MM.1S (cell line): Measurements from ENCODE around the gene MAG.
A peak's percentile ranks its signal among the peaks of the same experiment; 100 is the strongest.

Source experiments
- DNase-seq: peaks from one replicate; pipeline ENCODE4 v3.0.0-alpha.2; 2015
- H2AFZ ChIP-seq: fragments of 300-600 bp; sonication (generic); 2 replicates; pipeline ENCODE4 v1.6.0; 2016; ENCODE audit warnings: antibody characterized with exemption, low read length
- H3F3A ChIP-seq: fragments of 300-600 bp; sonication (generic); 2 replicates; pipeline ENCODE4 v1.6.1; 2016; ENCODE audit warnings: mild to moderate bottlenecking, antibody characterized with exemption, low read length, moderate library complexity, mixed read lengths; ENCODE audit not compliant: insufficient read depth
- H3K27ac ChIP-seq: fragments of 300-600 bp; sonication (generic); 2 replicates; pipeline ENCODE4 v1.5.1; 2016; ENCODE audit warnings: mild to moderate bottlenecking, low read length
- H3K27me3 ChIP-seq: fragments of 300-600 bp; sonication (generic); replicated peaks from 2 replicates; pipeline ENCODE4 v1.6.0; 2016; ENCODE audit warnings: low read length; ENCODE audit not compliant: insufficient read depth
- H3K36me3 ChIP-seq: fragments of 300-600 bp; sonication (generic); replicated peaks from 2 replicates; pipeline ENCODE4 v1.6.1; 2016; ENCODE audit warnings: mild to moderate bottlenecking, low read length, mixed read lengths; ENCODE audit not compliant: insufficient read depth
- H3K4me1 ChIP-seq: fragments of 300-600 bp; sonication (generic); 2 replicates; pipeline ENCODE4 v1.6.1; 2016; ENCODE audit warnings: low read length, mixed read lengths
- H3K4me2 ChIP-seq: fragments of 300-600 bp; sonication (generic); 2 replicates; pipeline ENCODE4 v1.6.0; 2016; ENCODE audit warnings: low read depth, low read length
- H3K4me3 ChIP-seq: fragments of 300-600 bp; sonication (generic); 2 replicates; pipeline ENCODE4 v1.5.1; 2016; ENCODE audit warnings: low read length, mixed read lengths
- H3K79me2 ChIP-seq: fragments of 300-600 bp; sonication (generic); 2 replicates; pipeline ENCODE4 v1.6.1; 2016; ENCODE audit warnings: mixed run types, low read length, mixed read lengths
- H3K9ac ChIP-seq: fragments of 300-600 bp; sonication (generic); 2 replicates; pipeline ENCODE4 v1.6.1; 2016; ENCODE audit warnings: low read length, mixed read lengths
- H3K9me2 ChIP-seq: fragments of 300-600 bp; sonication (generic); replicated peaks from 2 replicates; pipeline ENCODE4 v1.6.1; 2016; ENCODE audit warnings: mild to moderate bottlenecking, low read length, mixed read lengths; ENCODE audit not compliant: insufficient read depth
- H3K9me3 ChIP-seq: fragments of 300-600 bp; sonication (generic); replicated peaks from 2 replicates; pipeline ENCODE4 v1.6.1; 2016; ENCODE audit warnings: mild to moderate bottlenecking, low read length, mixed read lengths; ENCODE audit not compliant: insufficient read depth
- H4K20me1 ChIP-seq: fragments of 300-600 bp; sonication (generic); 2 replicates; pipeline ENCODE4 v1.6.1; 2016; ENCODE audit warnings: mild to moderate bottlenecking, low read length, moderate library complexity, mixed read lengths; ENCODE audit not compliant: insufficient read depth
- CTCF ChIP-seq: fragments of 300-600 bp; sonication (generic); IDR thresholded peaks from 2 replicates; pipeline ENCODE4 v1.5.1; 2016; ENCODE audit warnings: antibody characterized with exemption, low read length, mixed read lengths
- EZH2 ChIP-seq: fragments of 300-600 bp; sonication (generic); optimal IDR thresholded peaks from 2 replicates; pipeline ENCODE3; 2017; ENCODE audit warnings: low read depth, mild to moderate bottlenecking, antibody characterized with exemption, low read length, mixed read lengths
- EZH2phosphoT487 ChIP-seq: fragments of 300-600 bp; sonication (generic); IDR thresholded peaks from 2 replicates; pipeline ENCODE4 v1.6.1; 2018; ENCODE audit warnings: antibody characterized with exemption, low read length

MAG gene

DNA sequence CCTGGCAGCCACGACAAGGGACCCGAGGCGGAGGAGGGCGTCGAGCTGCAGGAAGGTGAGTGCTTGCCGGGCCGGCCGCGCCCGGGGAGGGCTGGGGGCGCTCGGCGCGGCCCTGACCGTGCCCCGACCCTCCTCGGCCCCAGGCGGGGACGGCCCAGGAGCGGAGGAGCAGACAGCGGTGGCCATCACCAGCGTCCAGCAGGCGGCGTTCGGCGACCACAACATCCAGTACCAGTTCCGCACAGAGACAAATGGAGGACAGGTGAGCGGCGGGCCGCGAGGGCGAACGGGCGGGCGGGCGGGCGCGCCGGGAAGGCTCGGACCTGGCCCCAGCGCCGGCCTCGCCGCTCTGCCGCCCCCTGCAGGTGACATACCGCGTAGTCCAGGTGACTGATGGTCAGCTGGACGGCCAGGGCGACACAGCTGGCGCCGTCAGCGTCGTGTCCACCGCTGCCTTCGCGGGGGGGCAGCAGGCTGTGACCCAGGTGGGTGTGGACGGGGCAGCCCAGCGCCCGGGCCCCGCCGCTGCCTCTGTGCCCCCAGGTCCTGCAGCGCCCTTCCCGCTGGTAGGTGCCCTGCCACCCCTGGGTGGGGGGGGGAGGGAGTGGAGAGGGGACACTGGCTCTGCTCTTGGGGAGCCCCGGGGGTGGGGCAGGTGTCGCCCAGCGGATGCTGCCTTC is 22.4 kb upstream of the MAG start:
- Histone ChIP-seq H3K9me2 (no peaks in the 10 kb centered on the region), H3K27me3 (no peaks in the 10 kb centered on the region), H3K4me3 (peak overlapping the region; percentile 60), H3K4me2 (peak overlapping the region; percentile 77), H4K20me1 (no peaks in the 10 kb centered on the region), H3K79me2 (peaks cover 33% of the 10 kb centered on the region), H3F3A (peaks cover 9% of the 10 kb centered on the region), H3K9ac (peak overlapping the region; percentile 59), H2AFZ (no peak overlapping the region), H3K9me3 (no peaks in the 10 kb centered on the region), H3K4me1 (no peaks in the 10 kb centered on the region), H3K36me3 (0 out of 2 replicates have a peak, but pooled peaks cover 2% of the 10 kb centered on the region), H3K27ac (peak overlapping the region; percentile 38; the same call in 1 of the 2 replicates)
- TF ChIP-seq EZH2phosphoT487, result no peak
- TF ChIP-seq CTCF, result peak; percentile 50
- TF ChIP-seq EZH2, result no peak
- peak; percentile 79 for DNase-seq

DNA sequence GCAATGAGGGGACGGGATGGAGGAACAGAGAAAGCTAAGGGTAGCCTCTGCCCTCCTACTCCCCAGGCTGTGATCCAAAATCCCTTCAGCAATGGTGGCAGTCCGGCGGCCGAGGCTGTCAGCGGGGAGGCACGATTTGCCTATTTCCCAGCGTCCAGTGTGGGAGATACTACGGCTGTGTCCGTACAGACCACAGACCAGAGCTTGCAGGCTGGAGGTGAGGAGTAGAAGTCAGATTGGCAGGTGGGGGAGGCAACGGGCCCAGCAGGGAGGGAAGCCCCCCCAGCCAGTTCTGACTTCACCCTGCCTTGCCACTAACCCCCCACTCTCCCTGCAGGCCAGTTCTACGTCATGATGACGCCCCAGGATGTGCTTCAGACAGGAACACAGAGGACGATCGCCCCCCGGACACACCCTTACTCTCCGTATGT is 21.6 kb upstream of the MAG start:
- no peak for DNase-seq
- Histone ChIP-seq H3K36me3 (0 out of 2 replicates have a peak, but pooled peaks cover 2% of the 10 kb centered on the region), H4K20me1 (no peaks in the 10 kb centered on the region), H2AFZ (no peak overlapping the region), H3K4me1 (no peaks in the 10 kb centered on the region), H3K4me3 (no peak overlapping the region), H3K4me2 (no peak overlapping the region), H3K79me2 (peaks cover 33% of the 10 kb centered on the region), H3F3A (0 out of 2 replicates have a peak, but pooled peaks cover 1% of the 10 kb centered on the region), H3K27me3 (no peaks in the 10 kb centered on the region), H3K9me2 (no peaks in the 10 kb centered on the region), H3K9me3 (no peaks in the 10 kb centered on the region), H3K27ac (no peak overlapping the region), H3K9ac (no peak overlapping the region)
- TF ChIP-seq EZH2 (no peak), CTCF (no peak), EZH2phosphoT487 (no peak)

GRCh38 chr19:35271546-35271945 is 20.4 kb upstream of the MAG start:
- Histone ChIP-seq H3K9me2 (no peaks in the 10 kb centered on the region), H4K20me1 (no peaks in the 10 kb centered on the region), H3K9ac (no peak overlapping the region), H3K36me3 (0 out of 2 replicates have a peak, but pooled peaks cover 2% of the 10 kb centered on the region), H3K27me3 (no peaks in the 10 kb centered on the region), H2AFZ (no peak overlapping the region), H3K4me1 (no peaks in the 10 kb centered on the region), H3K4me2 (no peak overlapping the region), H3K27ac (no peak overlapping the region), H3K9me3 (no peaks in the 10 kb centered on the region), H3K79me2 (peaks cover 27% of the 10 kb centered on the region), H3K4me3 (no peak overlapping the region), H3F3A (no peaks in the 10 kb centered on the region)
- TF ChIP-seq EZH2, result no peak
- no peak for TF ChIP-seq CTCF
- TF ChIP-seq EZH2phosphoT487, result no peak
- no peak for DNase-seq
